Testis (tissue), 2 donors: ENCODE measurements around the gene ERVMER34-1.

Experiments used
- POLR2A ChIP-seq: fragments of 450-650 bp; IDR thresholded peaks from one replicate; pipeline ENCODE4 v1.6.1; 2017; ENCODE audit warnings: antibody characterized with exemption, mild to moderate bottlenecking, moderate library complexity
- TF ChIP-seq, protein P1 (sequence below), 3 experiments: fragments of 450-650 bp in 2 of 3; fragments of 200-600 bp in 1 of 3; sonication (generic) in 1 of 3; IDR thresholded peaks; one replicate each; pipeline ENCODE4 v1.5.1; 2016 to 2019; ENCODE audit warnings: antibody characterized with exemption in 3 of 3, mild to moderate bottlenecking in 2 of 3, moderate library complexity in 1 of 3

DNA sequence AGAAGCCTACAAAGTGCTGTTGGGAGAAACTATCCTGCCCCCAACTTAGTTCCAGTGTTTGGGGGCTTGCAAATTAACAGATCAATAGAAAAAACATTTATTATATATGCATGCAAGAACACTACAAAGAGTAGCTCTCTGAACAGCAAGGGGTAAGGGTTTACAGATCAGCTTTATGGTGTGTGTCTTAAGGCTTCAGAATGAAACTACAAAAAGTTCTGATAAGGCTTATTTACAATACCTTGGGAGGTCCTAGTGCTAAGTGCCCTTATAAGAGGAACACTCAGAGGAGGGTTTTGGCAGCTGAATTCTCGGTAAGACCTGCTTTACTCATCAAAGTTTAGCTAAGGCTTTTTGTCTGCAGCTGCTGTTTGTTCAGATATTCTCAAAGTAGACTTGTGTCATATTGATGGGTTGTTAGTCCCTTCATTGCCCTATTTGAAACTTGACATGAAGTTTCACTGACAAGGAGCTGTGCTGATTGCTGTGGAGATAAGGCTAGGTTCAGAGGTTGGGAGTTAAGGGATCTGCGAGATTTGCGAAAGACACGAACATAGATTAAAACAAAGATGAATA, 7.7 kb downstream of the ERVMER34-1 start:
- TF ChIP-seq, protein P1, sequence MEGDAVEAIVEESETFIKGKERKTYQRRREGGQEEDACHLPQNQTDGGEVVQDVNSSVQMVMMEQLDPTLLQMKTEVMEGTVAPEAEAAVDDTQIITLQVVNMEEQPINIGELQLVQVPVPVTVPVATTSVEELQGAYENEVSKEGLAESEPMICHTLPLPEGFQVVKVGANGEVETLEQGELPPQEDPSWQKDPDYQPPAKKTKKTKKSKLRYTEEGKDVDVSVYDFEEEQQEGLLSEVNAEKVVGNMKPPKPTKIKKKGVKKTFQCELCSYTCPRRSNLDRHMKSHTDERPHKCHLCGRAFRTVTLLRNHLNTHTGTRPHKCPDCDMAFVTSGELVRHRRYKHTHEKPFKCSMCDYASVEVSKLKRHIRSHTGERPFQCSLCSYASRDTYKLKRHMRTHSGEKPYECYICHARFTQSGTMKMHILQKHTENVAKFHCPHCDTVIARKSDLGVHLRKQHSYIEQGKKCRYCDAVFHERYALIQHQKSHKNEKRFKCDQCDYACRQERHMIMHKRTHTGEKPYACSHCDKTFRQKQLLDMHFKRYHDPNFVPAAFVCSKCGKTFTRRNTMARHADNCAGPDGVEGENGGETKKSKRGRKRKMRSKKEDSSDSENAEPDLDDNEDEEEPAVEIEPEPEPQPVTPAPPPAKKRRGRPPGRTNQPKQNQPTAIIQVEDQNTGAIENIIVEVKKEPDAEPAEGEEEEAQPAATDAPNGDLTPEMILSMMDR (IDR thresholded peaks at IDR 0.05), result no peak
- TF ChIP-seq POLR2A, result no peak
